Keratinocyte (primary cell): ENCODE measurements around the gene FAM210B. TPM values are rescaled to one million over a fixed set of nuclear protein-coding genes. Genes with fewer than 3 reads are reported as not detected.

ENCODE experiments used
- DNase-seq: peaks from one replicate; pipeline ENCODE4 v3.0.0-alpha.2; 2011; ENCODE audit warnings: low read depth, missing footprints, low spot score
- FAIRE-seq: peaks from 2 replicates; lab custom pipeline; 2011; peaks lifted over from hg19 to GRCh38; lab: Jason Lieb, UNC
- H2AFZ ChIP-seq: 2 replicates; pipeline ENCODE4 v1.6.0; 2012; ENCODE audit warnings: low read length, control low read depth, inconsistent platforms; ENCODE audit not compliant: control insufficient read depth
- H3K27ac ChIP-seq: 2 replicates; pipeline ENCODE4 v1.5.1; 2011; ENCODE audit warnings: low read length; ENCODE audit not compliant: control insufficient read depth, insufficient read depth
- H3K27me3 ChIP-seq: 3 replicates; pipeline ENCODE4 v1.6.0; 2011; ENCODE audit warnings: low read length; ENCODE audit not compliant: control insufficient read depth, insufficient read depth; ENCODE audit errors: extremely low read depth
- H3K36me3 ChIP-seq, 2 experiments: 2 replicates in 1 of 2; 3 replicates in 1 of 2; pipeline ENCODE4 v1.5.1; 2011; ENCODE audit warnings: low read length in 2 of 2, mild to moderate bottlenecking in 1 of 2; ENCODE audit not compliant: control insufficient read depth in 2 of 2, insufficient read depth in 2 of 2; ENCODE audit errors: extremely low read depth in 1 of 2
- H3K4me1 ChIP-seq: 3 replicates; pipeline ENCODE4 v1.5.1; 2011; ENCODE audit warnings: low read length; ENCODE audit not compliant: control insufficient read depth, insufficient read depth; ENCODE audit errors: extremely low read depth
- H3K4me2 ChIP-seq: 3 replicates; pipeline ENCODE4 v1.6.0; 2011; ENCODE audit warnings: low read depth, low read length; ENCODE audit not compliant: control insufficient read depth, insufficient read depth; ENCODE audit errors: extremely low read depth
- H3K4me3 ChIP-seq, 3 experiments: fragments of 200-600 bp in 1 of 3; sonication (generic) in 1 of 3; 2 replicates in 2 of 3; 3 replicates in 1 of 3; pipeline ENCODE4 v1.5.1; 2011 to 2016; ENCODE audit warnings: low read length in 3 of 3, mild to moderate bottlenecking in 3 of 3, control low read depth in 2 of 3, inconsistent platforms in 1 of 3, low read depth in 1 of 3, mixed read lengths in 1 of 3, mixed run types in 1 of 3, moderate library complexity in 1 of 3; ENCODE audit not compliant: control insufficient read depth in 2 of 3, insufficient read depth in 2 of 3; ENCODE audit errors: extremely low read depth in 1 of 3
- H3K79me2 ChIP-seq: 2 replicates; pipeline ENCODE4 v1.6.0; 2012; ENCODE audit warnings: low read length; ENCODE audit not compliant: control insufficient read depth, insufficient read depth
- H3K9ac ChIP-seq: 3 replicates; pipeline ENCODE4 v1.6.0; 2011; ENCODE audit warnings: low read length; ENCODE audit not compliant: control insufficient read depth, insufficient read depth; ENCODE audit errors: extremely low read depth
- H3K9me1 ChIP-seq: 3 replicates; pipeline ENCODE4 v1.6.0; 2011; ENCODE audit warnings: low read length; ENCODE audit not compliant: control insufficient read depth, insufficient read depth; ENCODE audit errors: extremely low read depth
- H3K9me3 ChIP-seq: 2 replicates; pipeline ENCODE4 v1.5.1; 2012; ENCODE audit warnings: low read depth, low read length; ENCODE audit not compliant: control insufficient read depth
- H4K20me1 ChIP-seq: 3 replicates; pipeline ENCODE4 v1.6.0; 2011; ENCODE audit warnings: low read length; ENCODE audit not compliant: control insufficient read depth, insufficient read depth; ENCODE audit errors: extremely low read depth
- EZH2 ChIP-seq: IDR thresholded peaks from one replicate; pipeline ENCODE4 v1.6.1; 2012; ENCODE audit warnings: inconsistent platforms, mild to moderate bottlenecking, low read length, moderate library complexity
- dilution Hi-C: fragments of 300-500 bp; cut with MboI; formaldehyde crosslinking; loops from one replicate; pipeline ENCODE4 v1.7.0; 2020; ENCODE audit warnings: low sequenced_read_pairs; ENCODE audit not compliant: extremely low pct_ligation_motif_present
- polyA plus RNA-seq, 5 experiments: library from polyadenylated mRNA; depleted of rRNA in 3 of 5; stranded (reverse) in 3 of 5; stranded (forward) in 1 of 5; unstranded in 1 of 5; fragments of >200 nt; gene quantifications; 1 replicate in 1 of 5; 2 replicates in 3 of 5; 3 replicates in 1 of 5; pipeline versions ENCODE4 v1.2.1 to v1.2.3, GENCODE V29; 2011 to 2012; ENCODE audit warnings: missing spikeins in 2 of 5, low read depth in 1 of 5, low replicate concordance in 1 of 5
- TF ChIP-seq, protein P1 (sequence below), 3 experiments: IDR thresholded peaks in 1 of 3; conservative IDR thresholded peaks in 1 of 3; optimal IDR thresholded peaks in 1 of 3; 2 replicates in 2 of 3; 3 replicates in 1 of 3; pipeline versions ENCODE3 to v1.5.1; 2011; ENCODE audit warnings: low read length in 3 of 3, mild to moderate bottlenecking in 3 of 3, moderate library complexity in 2 of 3, control low read depth in 1 of 3, inconsistent platforms in 1 of 3; ENCODE audit not compliant: insufficient read depth in 2 of 3; ENCODE audit errors: extremely low read depth in 1 of 3

The FAM210B gene
- polyA plus RNA-seq, 1 donor (not counting 4 experiments of a cell fraction or from before 2014, with no cell fraction given): 34.5 TPM

DNA sequence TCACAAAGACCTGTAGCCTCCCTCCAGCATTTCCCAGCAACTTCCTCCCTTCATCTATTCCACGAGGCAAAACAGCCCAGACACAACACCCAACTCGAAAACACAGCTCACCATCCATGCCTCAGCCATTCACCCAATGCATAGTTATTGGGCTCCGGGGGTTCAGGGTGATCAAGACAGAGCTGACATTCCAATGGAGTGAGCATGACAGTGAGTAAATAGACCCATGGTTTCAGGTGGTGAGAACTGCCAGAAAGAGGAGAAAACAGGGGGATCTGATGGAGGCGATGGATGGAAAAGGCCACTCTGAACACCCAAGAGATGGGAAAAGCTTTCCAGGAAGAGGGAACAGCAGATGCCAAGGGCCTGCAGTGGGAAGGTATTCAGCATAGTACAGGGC, 59.1 kb downstream of the FAM210B start:
- FAIRE-seq: no peak
- Histone ChIP-seq H2AFZ (no peak overlapping the region), H3K27me3 (no peaks in the 10 kb centered on the region), H4K20me1 (no peaks in the 10 kb centered on the region), H3K27ac (no peak overlapping the region), H3K79me2 (no peaks in the 10 kb centered on the region), H3K36me3 (no peaks in the 10 kb centered on the region), H3K9ac (no peak overlapping the region), H3K9me3 (no peaks in the 10 kb centered on the region), H3K4me2 (no peak overlapping the region), H3K4me3 (no peak overlapping the region), H3K9me1 (no peaks in the 10 kb centered on the region), H3K4me1 (no peaks in the 10 kb centered on the region)
- no peak for TF ChIP-seq EZH2
- TF ChIP-seq, protein P1, sequence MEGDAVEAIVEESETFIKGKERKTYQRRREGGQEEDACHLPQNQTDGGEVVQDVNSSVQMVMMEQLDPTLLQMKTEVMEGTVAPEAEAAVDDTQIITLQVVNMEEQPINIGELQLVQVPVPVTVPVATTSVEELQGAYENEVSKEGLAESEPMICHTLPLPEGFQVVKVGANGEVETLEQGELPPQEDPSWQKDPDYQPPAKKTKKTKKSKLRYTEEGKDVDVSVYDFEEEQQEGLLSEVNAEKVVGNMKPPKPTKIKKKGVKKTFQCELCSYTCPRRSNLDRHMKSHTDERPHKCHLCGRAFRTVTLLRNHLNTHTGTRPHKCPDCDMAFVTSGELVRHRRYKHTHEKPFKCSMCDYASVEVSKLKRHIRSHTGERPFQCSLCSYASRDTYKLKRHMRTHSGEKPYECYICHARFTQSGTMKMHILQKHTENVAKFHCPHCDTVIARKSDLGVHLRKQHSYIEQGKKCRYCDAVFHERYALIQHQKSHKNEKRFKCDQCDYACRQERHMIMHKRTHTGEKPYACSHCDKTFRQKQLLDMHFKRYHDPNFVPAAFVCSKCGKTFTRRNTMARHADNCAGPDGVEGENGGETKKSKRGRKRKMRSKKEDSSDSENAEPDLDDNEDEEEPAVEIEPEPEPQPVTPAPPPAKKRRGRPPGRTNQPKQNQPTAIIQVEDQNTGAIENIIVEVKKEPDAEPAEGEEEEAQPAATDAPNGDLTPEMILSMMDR (optimal IDR thresholded peaks at IDR 0.05 in 1 of 3, IDR thresholded peaks at IDR 0.05 in 1 of 3, conservative IDR thresholded peaks at IDR 0.05 in 1 of 3; ENCODE audit: extremely low read depth in 1 of 3, insufficient read depth in 2 of 3, low read length in 3 of 3): no peak
- dilution Hi-C loops: no loop called here
- no peak for DNase-seq

Other genes with a start within 250 kb of the FAM210B start
- not detected in 3 replicates for gene MC3R, start 110.2 kb upstream of the FAM210B start, polyA plus RNA-seq
- gene AURKA, start 33.2 kb downstream of the FAM210B start, polyA plus RNA-seq: 10.9 to 36.1 TPM (median 31.4 TPM) in 3 replicates
- 40.3 to 43.3 TPM (median 41.8 TPM) in 3 replicates for gene CSTF1, start 33.7 kb downstream of the FAM210B start, polyA plus RNA-seq
- 0.01 to 0.10 TPM in 2 of 3 replicates, not detected in the other for gene CASS4, start 53.3 kb downstream of the FAM210B start, polyA plus RNA-seq
- gene RTF2, start 109.7 kb downstream of the FAM210B start, polyA plus RNA-seq: 54.9 to 63.4 TPM (median 58.8 TPM) in 3 replicates
- gene FAM209A, start 165.8 kb downstream of the FAM210B start, polyA plus RNA-seq: 0.35 to 0.55 TPM in 2 of 3 replicates, not detected in the other
- gene FAM209B, start 174.3 kb downstream of the FAM210B start, polyA plus RNA-seq: 0.12 to 0.38 TPM (median 0.18 TPM) in 3 replicates